ENCODE data around the gene HCFC1R1. TPM values are rescaled to one million over a fixed set of nuclear protein-coding genes. Genes with fewer than 3 reads are reported as not detected.
"Not testable (repeated sequence)": the region's sequence is repeated elsewhere in the genome, so short reads cannot be mapped to it uniquely, and the experiment has no call there.

The HCFC1R1 gene
- total RNA-seq, 1 experiment from 2014 or later = 75.4 TPM

DNA sequence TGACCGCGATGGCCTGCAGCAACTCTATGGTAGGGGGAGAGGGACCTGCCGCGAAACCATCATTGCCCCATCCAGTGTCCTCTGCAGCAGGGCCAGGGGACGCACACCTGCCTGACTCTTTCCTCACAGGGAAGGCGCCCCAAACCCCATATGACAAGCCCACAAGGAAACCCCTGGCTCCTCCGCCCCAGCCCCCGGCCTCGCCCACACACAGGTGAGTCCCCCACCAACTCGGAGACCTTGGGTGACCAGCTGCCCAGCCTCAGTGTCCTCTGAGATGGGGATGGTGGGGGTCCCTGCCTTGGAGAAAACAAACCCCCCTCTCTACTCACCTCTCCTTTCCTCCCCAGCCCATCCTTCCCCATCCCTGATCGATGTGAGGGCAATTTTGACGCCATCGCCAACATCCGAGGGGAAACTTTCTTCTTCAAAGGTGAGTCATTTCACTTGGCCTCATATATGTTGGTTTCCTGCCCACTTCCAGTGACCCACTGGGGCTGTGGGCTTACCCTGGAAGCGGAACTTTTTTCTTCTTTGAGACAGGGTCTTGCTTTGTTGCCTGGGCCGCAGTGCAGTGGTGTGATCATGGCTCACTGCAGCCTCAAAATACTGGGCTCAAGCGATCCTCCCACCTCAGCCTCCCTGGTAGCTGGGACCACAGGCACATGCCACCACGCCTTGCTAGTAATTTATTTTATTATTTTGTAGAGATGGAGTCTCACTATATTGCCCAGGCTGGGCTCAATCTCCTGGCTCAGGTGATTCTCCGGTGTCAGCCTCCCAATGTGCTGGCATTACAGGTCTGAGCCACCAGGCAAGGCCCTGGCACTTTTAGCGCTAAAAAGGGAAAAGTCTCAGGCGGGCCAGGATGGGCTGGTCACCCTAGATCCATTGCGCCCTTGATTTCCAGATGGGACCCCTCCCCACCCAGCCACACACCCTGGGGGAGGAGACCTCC, 33.7 kb upstream of the HCFC1R1 start:
- BruUV-seq (replicated peaks) = TSS peak; percentile 22
- no peaks in the 10 kb centered on the region for H3K4me1 Mint-ChIP-seq (ENCODE audit: low read depth, unreplicated experiment)
- TF ChIP-seq, protein P1, sequence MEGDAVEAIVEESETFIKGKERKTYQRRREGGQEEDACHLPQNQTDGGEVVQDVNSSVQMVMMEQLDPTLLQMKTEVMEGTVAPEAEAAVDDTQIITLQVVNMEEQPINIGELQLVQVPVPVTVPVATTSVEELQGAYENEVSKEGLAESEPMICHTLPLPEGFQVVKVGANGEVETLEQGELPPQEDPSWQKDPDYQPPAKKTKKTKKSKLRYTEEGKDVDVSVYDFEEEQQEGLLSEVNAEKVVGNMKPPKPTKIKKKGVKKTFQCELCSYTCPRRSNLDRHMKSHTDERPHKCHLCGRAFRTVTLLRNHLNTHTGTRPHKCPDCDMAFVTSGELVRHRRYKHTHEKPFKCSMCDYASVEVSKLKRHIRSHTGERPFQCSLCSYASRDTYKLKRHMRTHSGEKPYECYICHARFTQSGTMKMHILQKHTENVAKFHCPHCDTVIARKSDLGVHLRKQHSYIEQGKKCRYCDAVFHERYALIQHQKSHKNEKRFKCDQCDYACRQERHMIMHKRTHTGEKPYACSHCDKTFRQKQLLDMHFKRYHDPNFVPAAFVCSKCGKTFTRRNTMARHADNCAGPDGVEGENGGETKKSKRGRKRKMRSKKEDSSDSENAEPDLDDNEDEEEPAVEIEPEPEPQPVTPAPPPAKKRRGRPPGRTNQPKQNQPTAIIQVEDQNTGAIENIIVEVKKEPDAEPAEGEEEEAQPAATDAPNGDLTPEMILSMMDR (IDR thresholded peaks at IDR 0.05; ENCODE audit: unreplicated experiment) = no peak
- H3K4me3 Mint-ChIP-seq (ENCODE audit: low read depth, unreplicated experiment) = peak overlapping the region; percentile 96
- no peaks in the 10 kb centered on the region for H3K9me3 Mint-ChIP-seq (ENCODE audit: low read depth, unreplicated experiment)
- intact Hi-C loops (cut with micrococcal nuclease; ENCODE audit: unreplicated experiment) = loop anchor here (2.0 kb wide), 1 partner anchor 71 kb away; no protein-coding TSS in a partner anchor
- DNase-seq = no peak
- no peaks in the 10 kb centered on the region for H3K27me3 Mint-ChIP-seq (ENCODE audit: unreplicated experiment)
- CTCF ChIA-PET = interaction anchor here (1.0 to 2.2 kb wide), 11 partner anchors 8 to 115 kb away, joined by 3 to 23 read pairs (median 5); partner anchors contain the start of genes MMP25 and ZNF205
- H3K27ac Mint-ChIP-seq (ENCODE audit: unreplicated experiment) = no peak overlapping the region
- peaks cover 24% of the 10 kb centered on the region for H3K36me3 Mint-ChIP-seq (ENCODE audit: insufficient read depth, unreplicated experiment)

DNA sequence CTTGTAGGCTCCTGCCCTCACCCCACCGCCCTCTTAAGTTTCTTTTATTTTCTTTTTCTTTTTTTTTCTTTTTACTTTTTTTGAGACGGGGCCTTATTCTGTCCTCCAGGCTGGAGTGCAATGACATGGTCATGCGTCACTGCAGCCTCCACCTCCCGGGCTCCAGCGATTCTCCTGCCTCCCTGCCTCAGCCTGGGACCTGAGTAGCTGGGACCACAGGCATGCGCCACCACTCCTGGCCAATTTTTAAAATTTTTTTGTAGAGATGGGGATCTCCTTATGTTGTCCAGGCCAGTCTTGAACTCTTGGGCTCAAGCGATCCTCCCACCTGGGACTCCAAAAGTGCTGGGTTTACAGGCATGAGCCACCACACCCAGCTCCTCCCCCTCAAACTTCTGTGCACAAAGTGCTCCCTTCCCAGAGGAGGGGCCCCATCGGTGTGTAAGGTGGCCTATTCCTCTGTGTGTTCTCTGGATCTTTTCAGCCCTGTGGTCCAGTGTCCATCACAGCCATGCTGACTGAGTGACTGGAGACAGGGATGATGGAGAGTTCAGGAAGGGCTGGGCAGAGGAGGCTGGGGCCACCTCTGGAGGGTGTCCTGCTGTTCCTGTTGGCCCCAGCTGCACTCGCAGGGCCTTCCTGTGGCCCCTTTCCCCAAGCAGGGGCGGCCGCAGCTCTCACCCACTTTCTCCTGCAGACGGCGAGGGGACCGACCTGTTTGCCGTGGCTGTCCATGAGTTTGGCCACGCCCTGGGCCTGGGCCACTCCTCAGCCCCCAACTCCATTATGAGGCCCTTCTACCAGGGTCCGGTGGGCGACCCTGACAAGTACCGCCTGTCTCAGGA, 32.8 kb upstream of the HCFC1R1 start:
- H3K9me3 Mint-ChIP-seq (ENCODE audit: low read depth, unreplicated experiment) = no peaks in the 10 kb centered on the region
- peaks cover 4% of the 10 kb centered on the region for H3K27me3 Mint-ChIP-seq (ENCODE audit: unreplicated experiment)
- H3K36me3 Mint-ChIP-seq (ENCODE audit: insufficient read depth, unreplicated experiment) = peaks cover 29% of the 10 kb centered on the region
- H3K27ac Mint-ChIP-seq (ENCODE audit: unreplicated experiment) = no peak overlapping the region
- no peak overlapping the region for H3K4me3 Mint-ChIP-seq (ENCODE audit: low read depth, unreplicated experiment)
- intact Hi-C loops (cut with micrococcal nuclease; ENCODE audit: unreplicated experiment) = no loop called here
- TF ChIP-seq, protein P1 (IDR thresholded peaks at IDR 0.05; ENCODE audit: unreplicated experiment) = no peak
- DNase-seq = no peak
- CTCF ChIA-PET = interaction anchor here (0.6 kb wide), 1 partner anchor 104 kb away, joined by 4 read pairs; no protein-coding TSS in a partner anchor
- no TSS peak for BruUV-seq (replicated peaks)
- no peaks in the 10 kb centered on the region for H3K4me1 Mint-ChIP-seq (ENCODE audit: low read depth, unreplicated experiment)

DNA sequence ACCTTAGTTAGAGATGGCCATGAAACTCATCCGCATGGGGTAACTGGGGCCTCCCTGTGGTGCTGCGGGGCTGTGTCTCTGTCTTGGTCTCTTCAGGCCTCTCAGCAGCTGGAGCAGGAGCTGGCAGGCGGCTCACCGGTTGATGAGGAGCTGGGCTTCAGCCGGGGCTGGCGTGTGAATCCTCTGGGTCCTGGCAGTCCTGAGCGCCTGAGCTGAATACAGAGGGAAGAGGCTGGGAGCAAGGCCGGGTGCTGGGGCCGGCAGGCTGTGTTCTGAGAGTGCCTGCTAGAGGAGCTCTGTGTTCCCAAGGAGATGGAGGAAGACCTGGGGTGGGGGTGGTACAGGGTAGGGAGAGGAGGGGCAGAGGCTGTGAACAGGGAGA, 32.0 kb upstream of the HCFC1R1 start:
- BruUV-seq (replicated peaks); H3K9me3 Mint-ChIP-seq (ENCODE audit: low read depth, unreplicated experiment); DNase-seq; H3K4me1 Mint-ChIP-seq (ENCODE audit: low read depth, unreplicated experiment); CTCF ChIA-PET; intact Hi-C loops (cut with micrococcal nuclease; ENCODE audit: unreplicated experiment); H3K27ac Mint-ChIP-seq (ENCODE audit: unreplicated experiment); H3K4me3 Mint-ChIP-seq (ENCODE audit: low read depth, unreplicated experiment): not testable (repeated sequence)
- H3K27me3 Mint-ChIP-seq (ENCODE audit: unreplicated experiment) = peaks cover 12% of the 10 kb centered on the region
- peaks cover 29% of the 10 kb centered on the region for H3K36me3 Mint-ChIP-seq (ENCODE audit: insufficient read depth, unreplicated experiment)

DNA sequence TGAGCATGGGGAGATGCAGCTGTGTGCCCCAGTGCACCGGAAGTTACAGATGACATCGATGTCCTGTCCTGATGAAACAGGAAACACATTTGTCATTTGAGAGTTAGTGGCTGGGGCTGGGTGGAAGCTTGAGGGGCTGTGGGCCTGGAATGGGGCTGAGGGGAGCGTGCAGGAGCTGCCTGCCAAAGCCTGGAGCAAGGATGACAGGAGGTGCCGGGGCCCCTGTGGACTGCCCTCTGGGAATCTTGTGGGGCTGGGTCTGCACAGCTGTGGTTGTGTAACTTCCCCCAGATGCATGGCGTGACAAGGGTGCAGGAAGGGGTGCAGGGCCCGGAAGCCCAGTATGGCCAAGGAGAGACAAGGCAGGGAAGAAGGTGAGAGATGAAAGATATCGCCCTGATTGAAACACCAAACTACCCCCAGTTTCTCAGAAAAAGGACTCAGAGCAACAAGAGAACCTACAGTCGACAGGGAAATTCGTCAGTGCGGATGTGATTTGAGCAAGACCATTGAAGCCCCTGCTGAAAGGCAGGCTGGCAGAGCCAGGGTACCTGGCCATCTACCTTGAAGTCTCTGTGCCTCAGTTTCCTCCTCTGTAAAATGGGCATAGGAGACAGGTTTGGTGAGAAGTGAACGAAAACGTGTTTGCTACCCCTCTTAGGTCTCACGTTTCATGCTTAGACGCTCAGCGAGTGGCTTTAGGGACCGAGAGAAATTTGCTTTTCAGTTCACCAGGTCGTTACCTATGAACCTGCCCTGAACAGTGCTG, 31.4 kb upstream of the HCFC1R1 start:
- peaks cover 18% of the 10 kb centered on the region for H3K27me3 Mint-ChIP-seq (ENCODE audit: unreplicated experiment)
- no peak for DNase-seq
- intact Hi-C loops (cut with micrococcal nuclease; ENCODE audit: unreplicated experiment) = no loop called here
- TF ChIP-seq, protein P1 (IDR thresholded peaks at IDR 0.05; ENCODE audit: unreplicated experiment) = no peak
- H3K36me3 Mint-ChIP-seq (ENCODE audit: insufficient read depth, unreplicated experiment) = peaks cover 29% of the 10 kb centered on the region
- H3K27ac Mint-ChIP-seq (ENCODE audit: unreplicated experiment) = no peak overlapping the region
- BruUV-seq (replicated peaks) = no TSS peak
- no peaks in the 10 kb centered on the region for H3K9me3 Mint-ChIP-seq (ENCODE audit: low read depth, unreplicated experiment)
- no peak overlapping the region for H3K4me3 Mint-ChIP-seq (ENCODE audit: low read depth, unreplicated experiment)
- H3K4me1 Mint-ChIP-seq (ENCODE audit: low read depth, unreplicated experiment) = no peaks in the 10 kb centered on the region
- CTCF ChIA-PET = no interaction called here

DNA sequence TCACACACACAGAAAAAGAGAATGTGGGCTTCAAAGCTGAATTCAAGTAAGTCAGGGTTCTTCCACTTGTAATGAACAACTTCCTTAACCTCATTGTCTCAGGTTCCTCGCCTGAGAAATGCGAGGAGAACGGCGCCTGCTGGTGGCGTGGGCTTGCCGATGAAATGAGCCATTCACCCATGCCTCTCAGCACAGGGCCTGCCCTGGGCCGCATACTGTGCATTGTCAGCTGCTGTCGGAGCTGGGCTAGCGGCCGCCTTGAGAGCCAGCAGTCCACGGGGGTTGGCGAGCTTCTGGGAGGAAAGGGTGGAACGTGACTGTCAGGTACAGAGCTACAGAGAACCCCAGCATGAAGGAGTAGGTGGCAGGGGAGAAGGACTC, 29.6 kb upstream of the HCFC1R1 start:
- H3K4me1 Mint-ChIP-seq (ENCODE audit: low read depth, unreplicated experiment); intact Hi-C loops (cut with micrococcal nuclease; ENCODE audit: unreplicated experiment); DNase-seq; H3K9me3 Mint-ChIP-seq (ENCODE audit: low read depth, unreplicated experiment); H3K4me3 Mint-ChIP-seq (ENCODE audit: low read depth, unreplicated experiment); CTCF ChIA-PET; H3K27ac Mint-ChIP-seq (ENCODE audit: unreplicated experiment): not testable (repeated sequence)
- BruUV-seq (replicated peaks) = TSS peak; percentile 2
- H3K36me3 Mint-ChIP-seq (ENCODE audit: insufficient read depth, unreplicated experiment) = peaks cover 23% of the 10 kb centered on the region
- peaks cover 35% of the 10 kb centered on the region for H3K27me3 Mint-ChIP-seq (ENCODE audit: unreplicated experiment)

DNA sequence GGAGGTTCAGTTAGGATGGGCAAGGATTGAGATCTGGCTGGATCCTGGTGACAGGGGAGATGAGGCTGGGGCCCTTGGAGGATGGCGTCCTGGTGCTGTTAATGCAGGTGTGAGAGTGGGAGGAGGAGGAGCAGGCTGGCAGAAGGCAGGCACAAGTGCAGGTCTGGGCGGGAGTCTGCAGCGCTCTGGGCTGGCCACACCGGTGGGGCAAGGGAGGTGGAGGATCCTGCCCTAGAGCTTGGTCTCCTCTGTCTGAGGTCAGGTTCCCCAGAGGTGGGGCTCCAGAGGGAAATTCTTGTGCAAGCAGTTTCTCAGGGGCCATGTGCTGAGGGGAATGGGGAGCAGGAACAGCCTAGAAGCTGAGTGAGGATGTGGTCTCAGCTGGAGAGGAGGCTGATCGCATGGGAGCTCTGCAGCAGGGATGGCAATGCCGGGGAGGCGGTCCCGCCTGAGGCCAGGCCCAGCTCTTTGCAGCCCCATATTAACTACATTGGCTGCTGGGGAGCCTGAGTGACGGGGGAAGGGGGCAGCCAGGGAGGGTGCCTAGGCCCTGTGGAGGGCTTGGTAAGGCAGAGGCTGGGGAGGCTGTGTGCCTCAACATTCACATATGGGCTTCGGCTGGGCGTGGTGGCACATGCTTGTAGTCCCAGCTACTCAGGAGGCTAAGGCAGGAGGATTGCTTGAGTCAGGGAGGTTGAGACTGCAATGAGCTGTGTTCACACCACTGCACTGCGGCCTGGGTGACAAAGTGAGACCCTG, 29.0 kb upstream of the HCFC1R1 start:
- intact Hi-C loops (cut with micrococcal nuclease; ENCODE audit: unreplicated experiment); H3K9me3 Mint-ChIP-seq (ENCODE audit: low read depth, unreplicated experiment); H3K4me3 Mint-ChIP-seq (ENCODE audit: low read depth, unreplicated experiment); CTCF ChIA-PET; BruUV-seq (replicated peaks); DNase-seq; H3K4me1 Mint-ChIP-seq (ENCODE audit: low read depth, unreplicated experiment): not testable (repeated sequence)
- Mint-ChIP-seq H3K36me3 (ENCODE audit: insufficient read depth, unreplicated experiment) (peaks cover 21% of the 10 kb centered on the region), H3K27me3 (ENCODE audit: unreplicated experiment) (peaks cover 41% of the 10 kb centered on the region), H3K27ac (ENCODE audit: unreplicated experiment) (peak overlapping the region; percentile 53)

Data from Calu3 (cell line).